GM23338 (cell line): Measurements from ENCODE around the gene NR2C2AP. TPM values are rescaled to one million over a fixed set of nuclear protein-coding genes. Genes with fewer than 3 reads are reported as not detected.

Experiments
- ATAC-seq: fragments of 200-7000 bp; cut with Tn5 transposase; 3 replicates; pipeline ENCODE4 v1.9.1; 2020
- DNase-seq: peaks from one replicate; pipeline ENCODE4 v3.0.0-alpha.2; 2015; ENCODE audit warnings: low spot score
- H2AFZ ChIP-seq: fragments of 200-600 bp; sonication (generic); 2 replicates; pipeline ENCODE4 v1.8.0; 2016; ENCODE audit warnings: antibody characterized with exemption, mild to moderate bottlenecking, moderate library complexity
- H3F3A ChIP-seq: fragments of 200-600 bp; sonication (generic); replicated peaks from 2 replicates; pipeline ENCODE4 v1.8.0; 2017; ENCODE audit warnings: antibody characterized with exemption, mixed run types, low read depth
- H3K27ac ChIP-seq: fragments of 200-600 bp; sonication (generic); 2 replicates; pipeline ENCODE4 v1.6.1; 2016; ENCODE audit warnings: low read depth
- H3K27me3 ChIP-seq: fragments of 200-600 bp; sonication (generic); 2 replicates; pipeline ENCODE4 v1.8.0; 2016; ENCODE audit warnings: mild to moderate bottlenecking, mixed run types, moderate library complexity; ENCODE audit not compliant: insufficient read depth
- H3K36me3 ChIP-seq: fragments of 200-600 bp; sonication (generic); 2 replicates; pipeline ENCODE4 v1.8.0; 2016; ENCODE audit warnings: mild to moderate bottlenecking; ENCODE audit not compliant: insufficient read depth
- H3K4me1 ChIP-seq: fragments of 200-600 bp; sonication (generic); 2 replicates; pipeline ENCODE4 v1.8.0; 2016; ENCODE audit warnings: mild to moderate bottlenecking, moderate library complexity; ENCODE audit not compliant: insufficient read depth
- H3K4me2 ChIP-seq: fragments of 200-600 bp; sonication (generic); 2 replicates; pipeline ENCODE4 v1.7.1; 2017; ENCODE audit warnings: mixed run types
- H3K4me3 ChIP-seq: fragments of 200-600 bp; sonication (generic); 2 replicates; pipeline ENCODE4 v1.6.1; 2016; ENCODE audit warnings: mixed run types
- H3K79me2 ChIP-seq: fragments of 200-600 bp; sonication (generic); replicated peaks from 2 replicates; pipeline ENCODE4 v1.8.0; 2017; ENCODE audit warnings: mild to moderate bottlenecking; ENCODE audit not compliant: insufficient read depth
- H3K9me2 ChIP-seq: fragments of 200-600 bp; sonication (generic); 2 replicates; pipeline ENCODE4 v1.8.0; 2017; ENCODE audit not compliant: insufficient read depth
- H4K20me1 ChIP-seq: fragments of 200-600 bp; sonication (generic); replicated peaks from 2 replicates; pipeline ENCODE4 v1.8.0; 2017; ENCODE audit warnings: mild to moderate bottlenecking; ENCODE audit not compliant: insufficient read depth
- H3K27ac Mint-ChIP-seq: 2 replicates; pipeline ENCODE4 v1.8.0; 2020; ENCODE audit warnings: inconsistent platforms, mild to moderate bottlenecking, moderate library complexity, mixed read lengths
- H3K27me3 Mint-ChIP-seq: 3 replicates; pipeline ENCODE4 v1.8.0; 2022; ENCODE audit warnings: low read depth, mild to moderate bottlenecking, moderate library complexity, mixed read lengths, inconsistent platforms; ENCODE audit not compliant: insufficient read depth, poor library complexity
- H3K36me3 Mint-ChIP-seq: 3 replicates; pipeline ENCODE4 v1.8.0; 2021; ENCODE audit warnings: low read depth, mild to moderate bottlenecking, inconsistent platforms, moderate library complexity, mixed read lengths
- H3K4me1 Mint-ChIP-seq: 3 replicates; pipeline ENCODE4 v1.8.0; 2020; ENCODE audit warnings: mild to moderate bottlenecking, inconsistent platforms, mixed read lengths
- H3K4me3 Mint-ChIP-seq: 3 replicates; pipeline ENCODE4 v1.8.0; 2021; ENCODE audit warnings: moderate library complexity, mild to moderate bottlenecking, inconsistent platforms, mixed read lengths
- H3K9me3 Mint-ChIP-seq: 3 replicates; pipeline ENCODE4 v1.8.0; 2020; ENCODE audit warnings: moderate library complexity, mild to moderate bottlenecking, inconsistent platforms, mixed read lengths
- CREB1 ChIP-seq: fragments of 250-450 bp; sonication (Bioruptor Pico); IDR thresholded peaks from 2 replicates; pipeline ENCODE4 v1.5.0; 2020; ENCODE audit warnings: low read depth, mild to moderate bottlenecking, moderate library complexity
- CTCF ChIP-seq, 2 experiments: fragments of 200-600 bp in 1 of 2; sonication (generic) in 1 of 2; conservative IDR thresholded peaks; 2 replicates each; pipeline versions ENCODE4 v1.5.1 to v1.6.1; 2016 to 2017; ENCODE audit warnings: antibody characterized with exemption in 2 of 2, low read depth in 2 of 2, mild to moderate bottlenecking in 2 of 2, moderate library complexity in 1 of 2
- EZH2 ChIP-seq: fragments of 200-600 bp; sonication (generic); IDR thresholded peaks from one replicate; pipeline ENCODE4 v1.8.0; 2017; ENCODE audit warnings: antibody characterized with exemption, mild to moderate bottlenecking, low read depth; ENCODE audit not compliant: unreplicated experiment
- EZH2phosphoT487 ChIP-seq: fragments of 200-600 bp; sonication (generic); IDR thresholded peaks from one replicate; pipeline ENCODE4 v1.8.1; 2018; ENCODE audit warnings: antibody characterized with exemption; ENCODE audit not compliant: unreplicated experiment
- POLR2AphosphoS5 ChIP-seq: IDR thresholded peaks from 2 replicates; pipeline ENCODE4 v1.6.1; 2016; ENCODE audit warnings: antibody characterized with exemption, low read depth
- REST ChIP-seq: IDR thresholded peaks from one replicate; pipeline ENCODE4 v1.6.1; 2018; ENCODE audit warnings: antibody characterized with exemption; ENCODE audit not compliant: unreplicated experiment
- STAT1 ChIP-seq: IDR thresholded peaks from one replicate; pipeline ENCODE4 v1.6.1; 2016; ENCODE audit warnings: antibody characterized with exemption; ENCODE audit not compliant: unreplicated experiment
- ZNF114 ChIP-seq: fragments of 250-450 bp; sonication (Bioruptor Pico); IDR thresholded peaks from 2 replicates; pipeline ENCODE4 v1.5.0; 2020; ENCODE audit warnings: mild to moderate bottlenecking, moderate library complexity
- polyA plus RNA-seq: library from polyadenylated mRNA; unstranded; fragments of >200 nt; fragmentation: Nextera tagmentation; extraction: Ambion mirVana; gene quantifications from 2 replicates; pipeline ENCODE4 v1.2.1, GENCODE V29; 2016
- total RNA-seq: library from RNA; depleted of rRNA; stranded (reverse); fragments of >200 nt; shearing (Covaris generic); gene quantifications from 2 replicates; pipeline ENCODE4 v1.2.3, GENCODE V29; 2014
- TF ChIP-seq, protein P1 (sequence below): fragments of 250-450 bp; sonication (Bioruptor Pico); IDR thresholded peaks from 2 replicates; pipeline ENCODE4 v1.5.0; 2020; ENCODE audit warnings: mild to moderate bottlenecking, moderate library complexity

Gene NR2C2AP
- total and polyA plus RNA-seq, 2 experiments from 2014 or later: 14.4 to 25.7 TPM

GRCh38 chr19:19226663-19227062 lies 23.4 kb upstream of the NR2C2AP start:
- Histone ChIP-seq H3F3A (peaks cover 12% of the 10 kb centered on the region), H4K20me1 (no peaks in the 10 kb centered on the region), H3K27ac (no peak overlapping the region), H3K27me3 (peaks cover 15% of the 10 kb centered on the region), H3K4me2 (no peak overlapping the region), H3K36me3 (no peaks in the 10 kb centered on the region), H3K4me3 (no peak overlapping the region), H3K79me2 (no peaks in the 10 kb centered on the region), H2AFZ (no peak overlapping the region), H3K4me1 (peaks cover 5% of the 10 kb centered on the region; the same call in 1 of the 2 replicates), H3K9me2 (no peaks in the 10 kb centered on the region)
- H3K36me3 Mint-ChIP-seq: no peaks in the 10 kb centered on the region
- no peak overlapping the region for H3K27ac Mint-ChIP-seq
- peaks cover 3% of the 10 kb centered on the region for H3K9me3 Mint-ChIP-seq
- no peak for TF ChIP-seq CREB1 (CRISPR knock-in tag)
- TF ChIP-seq, protein P1, sequence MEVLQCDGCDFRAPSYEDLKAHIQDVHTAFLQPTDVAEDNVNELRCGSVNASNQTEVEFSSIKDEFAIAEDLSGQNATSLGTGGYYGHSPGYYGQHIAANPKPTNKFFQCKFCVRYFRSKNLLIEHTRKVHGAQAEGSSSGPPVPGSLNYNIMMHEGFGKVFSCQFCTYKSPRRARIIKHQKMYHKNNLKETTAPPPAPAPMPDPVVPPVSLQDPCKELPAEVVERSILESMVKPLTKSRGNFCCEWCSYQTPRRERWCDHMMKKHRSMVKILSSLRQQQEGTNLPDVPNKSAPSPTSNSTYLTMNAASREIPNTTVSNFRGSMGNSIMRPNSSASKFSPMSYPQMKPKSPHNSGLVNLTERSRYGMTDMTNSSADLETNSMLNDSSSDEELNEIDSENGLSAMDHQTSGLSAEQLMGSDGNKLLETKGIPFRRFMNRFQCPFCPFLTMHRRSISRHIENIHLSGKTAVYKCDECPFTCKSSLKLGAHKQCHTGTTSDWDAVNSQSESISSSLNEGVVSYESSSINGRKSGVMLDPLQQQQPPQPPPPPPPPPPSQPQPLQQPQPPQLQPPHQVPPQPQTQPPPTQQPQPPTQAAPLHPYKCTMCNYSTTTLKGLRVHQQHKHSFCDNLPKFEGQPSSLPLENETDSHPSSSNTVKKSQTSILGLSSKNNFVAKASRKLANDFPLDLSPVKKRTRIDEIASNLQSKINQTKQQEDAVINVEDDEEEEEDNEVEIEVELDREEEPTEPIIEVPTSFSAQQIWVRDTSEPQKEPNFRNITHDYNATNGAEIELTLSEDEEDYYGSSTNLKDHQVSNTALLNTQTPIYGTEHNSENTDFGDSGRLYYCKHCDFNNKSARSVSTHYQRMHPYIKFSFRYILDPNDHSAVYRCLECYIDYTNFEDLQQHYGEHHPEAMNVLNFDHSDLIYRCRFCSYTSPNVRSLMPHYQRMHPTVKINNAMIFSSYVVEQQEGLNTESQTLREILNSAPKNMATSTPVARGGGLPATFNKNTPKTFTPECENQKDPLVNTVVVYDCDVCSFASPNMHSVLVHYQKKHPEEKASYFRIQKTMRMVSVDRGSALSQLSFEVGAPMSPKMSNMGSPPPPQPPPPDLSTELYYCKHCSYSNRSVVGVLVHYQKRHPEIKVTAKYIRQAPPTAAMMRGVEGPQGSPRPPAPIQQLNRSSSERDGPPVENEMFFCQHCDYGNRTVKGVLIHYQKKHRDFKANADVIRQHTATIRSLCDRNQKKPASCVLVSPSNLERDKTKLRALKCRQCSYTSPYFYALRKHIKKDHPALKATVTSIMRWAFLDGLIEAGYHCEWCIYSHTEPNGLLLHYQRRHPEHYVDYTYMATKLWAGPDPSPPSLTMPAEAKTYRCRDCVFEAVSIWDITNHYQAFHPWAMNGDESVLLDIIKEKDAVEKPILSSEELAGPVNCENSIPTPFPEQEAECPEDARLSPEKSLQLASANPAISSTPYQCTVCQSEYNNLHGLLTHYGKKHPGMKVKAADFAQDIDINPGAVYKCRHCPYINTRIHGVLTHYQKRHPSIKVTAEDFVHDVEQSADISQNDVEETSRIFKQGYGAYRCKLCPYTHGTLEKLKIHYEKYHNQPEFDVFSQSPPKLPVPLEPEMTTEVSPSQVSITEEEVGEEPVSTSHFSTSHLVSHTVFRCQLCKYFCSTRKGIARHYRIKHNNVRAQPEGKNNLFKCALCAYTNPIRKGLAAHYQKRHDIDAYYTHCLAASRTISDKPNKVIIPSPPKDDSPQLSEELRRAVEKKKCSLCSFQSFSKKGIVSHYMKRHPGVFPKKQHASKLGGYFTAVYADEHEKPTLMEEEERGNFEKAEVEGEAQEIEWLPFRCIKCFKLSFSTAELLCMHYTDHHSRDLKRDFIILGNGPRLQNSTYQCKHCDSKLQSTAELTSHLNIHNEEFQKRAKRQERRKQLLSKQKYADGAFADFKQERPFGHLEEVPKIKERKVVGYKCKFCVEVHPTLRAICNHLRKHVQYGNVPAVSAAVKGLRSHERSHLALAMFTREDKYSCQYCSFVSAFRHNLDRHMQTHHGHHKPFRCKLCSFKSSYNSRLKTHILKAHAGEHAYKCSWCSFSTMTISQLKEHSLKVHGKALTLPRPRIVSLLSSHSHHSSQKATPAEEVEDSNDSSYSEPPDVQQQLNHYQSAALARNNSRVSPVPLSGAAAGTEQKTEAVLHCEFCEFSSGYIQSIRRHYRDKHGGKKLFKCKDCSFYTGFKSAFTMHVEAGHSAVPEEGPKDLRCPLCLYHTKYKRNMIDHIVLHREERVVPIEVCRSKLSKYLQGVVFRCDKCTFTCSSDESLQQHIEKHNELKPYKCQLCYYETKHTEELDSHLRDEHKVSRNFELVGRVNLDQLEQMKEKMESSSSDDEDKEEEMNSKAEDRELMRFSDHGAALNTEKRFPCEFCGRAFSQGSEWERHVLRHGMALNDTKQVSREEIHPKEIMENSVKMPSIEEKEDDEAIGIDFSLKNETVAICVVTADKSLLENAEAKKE: no peak
- TF ChIP-seq STAT1: no peak
- no peak for TF ChIP-seq ZNF114
- no peak for TF ChIP-seq EZH2phosphoT487
- TF ChIP-seq REST: no peak
- no peak for TF ChIP-seq POLR2AphosphoS5
- no peak for TF ChIP-seq EZH2
- no peak for TF ChIP-seq CTCF (conservative IDR thresholded peaks at IDR 0.05; ENCODE audit: low read depth in 2 of 2)
- H3K27me3 Mint-ChIP-seq: peaks cover 29% of the 10 kb centered on the region
- DNase-seq (no peak), ATAC-seq (no peak)
- peaks cover 3% of the 10 kb centered on the region for H3K4me1 Mint-ChIP-seq
- no peak overlapping the region for H3K4me3 Mint-ChIP-seq
